Fibroblast of upper back skin (primary cell): ENCODE measurements around the gene BEND7.

Source experiments
- DNase-seq: peaks from one replicate; pipeline ENCODE4 v3.0.0-alpha.2; 2013

BEND7 gene

DNA sequence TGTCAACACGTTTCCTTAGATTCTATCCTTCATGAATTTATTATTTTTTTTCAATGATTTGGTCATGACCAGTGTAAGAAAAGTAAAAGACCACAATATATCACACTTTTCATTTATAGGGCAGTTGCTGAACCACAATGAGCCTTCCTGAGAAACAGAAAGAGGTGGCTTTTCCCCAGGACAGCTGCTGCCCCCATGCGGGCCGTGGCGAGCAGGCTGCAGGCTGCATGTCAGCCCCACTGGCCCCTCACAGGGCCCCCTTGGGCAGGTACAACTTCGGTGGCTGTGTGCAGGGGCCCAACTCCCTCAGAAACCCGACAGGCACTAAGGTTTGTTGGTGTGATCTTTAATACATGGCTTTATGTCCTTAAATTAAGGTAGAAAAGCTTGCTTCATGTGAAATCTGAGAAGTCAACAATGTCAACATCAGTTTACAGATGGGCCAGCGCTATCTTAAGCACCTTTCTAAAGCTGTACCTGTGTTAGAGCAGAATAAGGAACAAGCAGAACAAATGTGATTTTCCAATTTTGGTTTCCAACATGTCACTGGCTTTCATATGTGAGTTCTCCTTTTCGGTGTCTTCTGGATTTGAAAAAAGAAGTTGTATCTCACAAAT is 10.6 kb downstream of the BEND7 start:
- DNase-seq, result peak; percentile 7

DNA sequence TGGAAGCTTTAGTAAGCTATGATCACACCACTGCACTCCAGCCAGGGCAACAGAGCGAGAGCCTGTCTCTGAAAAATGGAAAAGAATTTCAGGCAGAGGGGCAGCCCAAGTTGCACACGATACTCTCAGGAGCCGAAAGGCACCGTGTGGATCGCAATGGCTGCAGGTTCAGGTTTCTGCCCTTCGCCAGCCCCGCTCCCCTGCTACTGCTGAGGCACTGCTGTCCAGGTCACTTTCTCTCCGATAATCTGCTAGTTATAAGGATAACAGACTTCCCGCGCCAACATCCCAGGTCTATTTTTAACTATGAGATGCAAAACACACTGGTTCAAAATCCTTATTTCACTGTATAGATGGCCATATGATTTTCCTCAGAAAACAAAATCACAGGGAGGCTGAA is 11.1 kb downstream of the BEND7 start:
- DNase-seq, result no peak

DNA sequence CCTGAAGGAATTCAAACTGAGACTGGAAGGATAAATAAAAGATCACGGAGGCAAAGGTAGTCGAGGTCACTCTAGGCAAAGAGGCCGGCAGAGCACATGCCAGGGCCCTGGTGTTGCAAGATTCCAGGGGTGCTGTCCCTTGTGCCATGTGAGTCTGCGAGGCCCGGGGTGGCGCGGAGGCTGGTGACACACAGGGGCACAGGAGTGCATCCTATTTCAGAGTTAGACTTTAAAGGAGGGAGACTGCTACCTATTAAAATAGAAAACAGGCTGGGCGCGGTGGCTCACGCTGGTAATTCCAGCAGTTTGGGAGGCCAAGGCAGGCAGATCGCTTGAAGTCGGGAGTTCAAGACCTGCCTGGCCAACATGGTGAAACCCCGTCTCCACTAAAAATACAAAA is 12.6 kb downstream of the BEND7 start:
- no peak for DNase-seq

- no peak for DNase-seq
Measured at GRCh38 chr10:13515467-13515866, 13.3 kb downstream of the BEND7 start.

DNA sequence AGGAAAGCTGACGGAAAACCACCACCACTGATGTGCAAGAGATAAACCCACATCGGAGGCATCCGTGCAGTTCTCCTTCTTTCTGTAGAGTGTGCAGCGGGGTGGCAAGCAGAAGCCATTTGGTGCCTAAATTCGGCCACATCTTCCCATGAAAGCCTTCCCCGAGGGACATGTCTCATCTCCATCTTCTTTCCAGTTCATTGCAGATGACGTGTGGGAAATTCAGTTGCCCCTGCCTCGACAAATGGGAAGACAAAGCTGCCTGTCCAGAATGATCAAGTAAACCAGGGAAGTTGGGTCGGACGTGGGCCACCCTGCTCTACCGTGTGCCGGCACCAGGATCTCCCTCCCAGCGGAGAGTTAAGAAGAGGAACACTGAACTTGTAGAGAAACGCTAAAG is 14.5 kb downstream of the BEND7 start:
- no peak for DNase-seq

DNA sequence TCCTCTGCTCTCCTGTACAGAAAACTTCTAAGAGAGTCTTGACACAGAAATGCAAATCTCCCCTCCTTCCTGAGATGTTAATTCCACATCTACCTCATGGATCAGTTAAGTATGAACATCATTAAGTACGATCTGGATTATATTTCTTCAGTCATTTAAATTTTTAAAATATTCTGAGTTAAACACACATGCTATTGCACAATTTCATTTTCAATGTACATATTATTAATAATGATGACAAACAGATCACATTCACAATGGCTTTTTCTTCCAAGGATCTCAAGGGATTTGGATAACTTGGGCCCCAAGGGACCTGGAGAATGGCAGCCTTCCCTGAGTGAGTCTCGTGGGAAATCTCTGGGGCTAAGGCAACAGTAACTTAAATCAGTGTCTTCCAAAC is 16.2 kb downstream of the BEND7 start:
- DNase-seq, result no peak

- no peak for DNase-seq
Measured at GRCh38 chr10:13511409-13511808, 17.4 kb downstream of the BEND7 start.

DNA sequence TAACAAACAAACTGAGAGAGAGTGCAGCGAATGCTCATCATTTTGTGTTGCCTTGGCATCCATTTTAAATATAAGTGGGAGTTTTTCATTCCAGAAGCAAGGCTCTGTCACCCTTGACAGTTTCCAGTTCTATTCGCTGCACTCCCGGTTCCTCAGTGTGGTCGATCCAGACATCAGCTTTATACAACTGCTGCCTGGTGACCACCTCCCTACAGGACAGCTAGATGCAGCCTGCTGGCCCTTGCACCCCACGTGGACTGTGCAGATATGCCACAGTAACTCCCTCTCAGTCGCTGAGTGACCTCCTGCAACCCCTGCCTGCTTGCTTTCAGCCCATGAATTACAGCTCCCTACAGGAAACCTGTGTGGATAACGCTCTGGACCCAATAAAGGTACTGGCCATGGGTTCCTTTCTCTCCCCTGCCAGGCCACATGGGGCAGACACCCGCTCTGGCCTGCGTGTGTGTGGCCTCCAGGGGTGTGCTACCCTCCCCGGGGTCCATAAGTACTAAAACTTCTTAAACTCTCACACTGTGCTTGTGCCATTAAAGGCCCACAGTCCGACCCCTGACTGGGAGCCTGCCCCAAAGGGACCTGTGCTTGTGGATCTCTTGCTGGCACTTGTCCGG is 23.6 kb downstream of the BEND7 start:
- no peak for DNase-seq

DNA sequence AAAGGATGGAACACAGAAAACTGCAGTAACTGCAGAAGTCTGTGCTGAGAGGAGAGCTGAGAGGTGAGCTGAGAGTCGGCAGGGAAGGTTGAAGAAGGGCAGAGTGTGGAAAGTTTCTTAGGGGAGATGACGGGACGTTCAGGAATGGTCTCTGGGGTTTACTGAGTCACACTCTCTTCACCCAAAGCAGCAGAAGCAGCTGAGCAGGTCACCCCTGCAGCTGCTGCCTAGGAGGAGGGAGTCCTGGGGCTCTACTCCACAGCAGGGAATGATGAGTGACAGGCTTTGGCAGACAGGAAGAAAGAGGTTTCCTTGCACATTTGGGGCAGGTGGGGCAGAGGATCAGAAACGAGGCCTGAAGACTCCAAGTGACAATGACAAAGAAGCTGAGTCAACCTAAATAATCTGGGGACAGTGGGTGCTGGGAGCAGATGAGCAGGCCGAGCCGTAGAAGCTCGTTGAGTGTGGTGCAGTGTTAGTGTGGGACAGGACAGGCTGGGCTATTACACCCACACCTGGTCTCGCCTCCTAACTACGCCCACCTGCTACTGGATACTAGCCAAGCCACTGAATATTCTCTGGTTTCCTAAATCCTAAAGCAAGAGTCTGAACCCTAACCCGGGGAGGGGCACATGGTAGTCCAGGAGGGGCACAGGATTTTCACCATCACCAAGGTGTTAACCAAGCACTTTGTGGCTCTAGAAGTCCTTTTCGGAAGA is 24.9 kb downstream of the BEND7 start:
- peak; percentile 74 for DNase-seq

DNA sequence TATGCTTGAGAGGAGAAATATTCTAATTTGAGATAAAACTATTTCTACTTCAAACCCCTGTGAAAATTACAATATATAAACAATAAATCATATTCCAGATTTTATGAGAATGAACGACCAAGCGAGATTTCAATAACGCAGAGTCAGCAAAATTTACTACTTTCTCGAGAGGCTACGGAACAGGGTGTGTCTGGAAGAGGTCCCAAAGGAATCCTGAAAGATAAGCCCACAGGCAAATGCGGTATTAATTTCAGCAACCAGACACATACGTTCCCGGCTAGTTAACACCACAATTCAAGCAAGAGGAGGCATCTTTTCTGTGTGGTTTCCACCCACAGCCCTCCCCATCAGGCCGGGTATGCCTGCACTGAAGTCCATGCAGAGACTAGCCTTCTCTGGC is 26.4 kb downstream of the BEND7 start:
- DNase-seq, result no peak

GRCh38 chr10:13500201-13500600 is 28.6 kb downstream of the BEND7 start:
- no peak for DNase-seq

- no peak for DNase-seq
Measured at GRCh38 chr10:13499150-13499549, 29.7 kb downstream of the BEND7 start.

DNA sequence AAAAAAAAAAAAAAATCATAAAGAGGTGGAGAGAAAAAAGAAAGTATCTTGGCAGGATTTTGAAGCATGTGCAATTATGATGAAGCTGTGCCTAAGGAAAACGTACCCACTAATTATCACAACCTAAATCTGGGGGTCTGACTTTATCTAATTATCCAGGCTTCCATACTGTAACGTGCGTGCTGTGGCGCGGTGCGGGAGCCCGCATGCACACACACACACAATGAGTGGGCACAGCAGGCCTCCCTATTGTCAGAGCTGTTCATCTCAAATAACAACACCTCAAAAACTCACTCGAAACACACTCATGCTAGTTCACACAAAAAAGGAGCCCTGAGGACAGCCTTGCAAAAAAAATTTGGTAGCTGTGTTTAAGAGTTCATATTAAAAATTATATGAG is 31.9 kb downstream of the BEND7 start:
- no peak for DNase-seq

GRCh38 chr10:13496164-13496563 is 32.6 kb downstream of the BEND7 start:
- DNase-seq, result no peak

GRCh38 chr10:13492493-13493180 is 36.2 kb downstream of the BEND7 start:
- no peak for DNase-seq

- no peak for DNase-seq
Measured at GRCh38 chr10:13491747-13492360, 37.0 kb downstream of the BEND7 start.

DNA sequence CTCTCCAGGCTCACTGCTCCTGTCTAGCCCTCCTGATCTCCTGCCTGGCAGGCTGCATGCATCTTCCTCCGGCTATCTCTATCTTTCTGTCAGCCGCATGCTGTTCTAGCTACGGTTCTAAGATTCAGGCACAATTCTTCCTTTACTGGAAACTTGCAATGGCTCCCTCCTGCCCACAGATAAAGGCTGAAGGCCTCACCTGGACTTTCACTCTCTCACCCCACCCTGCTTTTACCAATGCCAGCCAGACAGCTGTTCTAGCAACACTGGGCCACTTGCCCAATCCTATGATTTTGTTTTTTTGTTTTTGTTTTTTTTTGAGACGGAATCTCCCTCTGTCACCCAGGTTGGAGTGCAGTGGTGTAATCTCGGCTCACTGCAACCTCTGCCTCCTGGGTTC is 38.3 kb downstream of the BEND7 start:
- no peak for DNase-seq

DNA sequence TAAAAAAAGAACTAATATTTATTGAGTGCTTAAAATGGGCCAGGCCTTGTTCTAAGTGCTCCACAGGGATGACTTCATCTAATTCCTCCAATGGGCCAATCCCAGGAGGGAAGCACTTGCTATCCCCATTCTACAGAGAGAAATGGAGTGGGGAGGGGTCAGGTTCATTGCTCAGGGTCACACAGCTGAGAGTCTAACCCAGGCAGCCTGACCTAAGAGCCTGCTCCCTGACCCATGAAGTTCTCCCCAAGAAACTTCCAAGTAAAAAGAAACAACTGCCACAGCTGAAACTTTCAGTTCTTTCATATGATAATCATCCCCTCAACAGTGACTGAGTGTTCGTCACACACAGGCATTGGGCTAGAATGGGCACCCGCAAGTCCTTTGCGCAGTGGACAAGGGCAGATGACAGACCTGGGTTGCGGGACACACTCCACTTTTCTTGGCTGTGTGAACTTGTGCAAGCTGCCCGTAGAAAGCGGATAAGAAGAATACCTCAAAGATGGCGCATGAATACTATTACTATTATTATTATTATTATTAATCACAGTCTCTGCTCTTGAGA is 39.7 kb downstream of the BEND7 start:
- no peak for DNase-seq

- no peak for DNase-seq
Measured at GRCh38 chr10:13485623-13486022, 43.2 kb downstream of the BEND7 start.

GRCh38 chr10:13483951-13484350 is 44.9 kb downstream of the BEND7 start:
- DNase-seq, result no peak

GRCh38 chr10:13483073-13483472 is 45.7 kb downstream of the BEND7 start:
- no peak for DNase-seq

- DNase-seq, result no peak
Measured at GRCh38 chr10:13481690-13482089, 47.1 kb downstream of the BEND7 start.

GRCh38 chr10:13475124-13475523 is 53.7 kb downstream of the BEND7 start:
- DNase-seq, result no peak
